ENCODE measurements around the gene VAT1L. TPM values are rescaled to one million over a fixed set of nuclear protein-coding genes. Genes with fewer than 3 reads are reported as not detected.

The VAT1L gene
- total and polyA plus RNA-seq, 2 experiments from 2014 or later = 6.2 TPM

GRCh38 chr16:77890075-77890474 is 101.7 kb downstream of the VAT1L start:
- Histone ChIP-seq H3K4me1 (ENCODE audit: insufficient read depth) (no peaks in the 10 kb centered on the region), H4K20me1 (ENCODE audit: insufficient read depth) (no peaks in the 10 kb centered on the region), H3K9ac (no peak overlapping the region), H3K36me3 (ENCODE audit: low read depth) (no peaks in the 10 kb centered on the region), H3K4me2 (ENCODE audit: unreplicated experiment) (no peak overlapping the region), H2AFZ (no peak overlapping the region), H3K4me3 (no peak overlapping the region), H3F3A (ENCODE audit: insufficient read depth) (no peaks in the 10 kb centered on the region), H3K9me2 (ENCODE audit: insufficient read depth) (no peaks in the 10 kb centered on the region), H3K9me3 (ENCODE audit: low read depth) (no peaks in the 10 kb centered on the region), H3K27me3 (replicated peaks; ENCODE audit: insufficient read depth) (no peaks in the 10 kb centered on the region), H3K79me2 (ENCODE audit: insufficient read depth) (no peaks in the 10 kb centered on the region), H3K27ac (no peak overlapping the region)
- no peak for DNase-seq
- TF ChIP-seq EZH2phosphoT487 (IDR thresholded peaks at IDR 0.05; ENCODE audit: insufficient read depth, low read depth) (no peak), EZH2 (IDR thresholded peaks at IDR 0.05; ENCODE audit: insufficient read depth, poor library complexity, severe bottlenecking) (no peak)
- in situ Hi-C loops (cut with MboI) = no loop called here

DNA sequence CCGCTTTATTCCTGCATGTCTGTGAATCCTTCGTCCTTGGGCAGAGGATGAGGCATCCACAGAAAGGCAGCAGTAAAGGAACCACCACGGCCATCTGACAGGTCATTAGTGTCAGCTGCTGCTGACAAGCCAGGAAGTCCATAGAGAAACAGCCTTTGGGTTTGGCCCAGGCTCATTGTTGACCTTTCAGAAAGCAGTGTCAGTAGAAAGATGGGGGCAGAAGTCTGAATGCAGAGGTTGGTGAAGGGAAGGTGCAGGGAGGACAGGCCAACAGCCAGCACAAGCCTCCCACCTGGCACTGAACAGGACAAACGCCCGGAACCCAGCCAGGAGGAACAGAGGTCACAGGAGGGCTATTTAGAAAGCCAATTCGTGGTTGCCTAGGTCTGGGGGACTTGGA is 105.8 kb downstream of the VAT1L start:
- TF ChIP-seq EZH2phosphoT487 (IDR thresholded peaks at IDR 0.05; ENCODE audit: insufficient read depth, low read depth) (no peak), EZH2 (IDR thresholded peaks at IDR 0.05; ENCODE audit: insufficient read depth, poor library complexity, severe bottlenecking) (no peak)
- no peak overlapping the region for H3K4me2 ChIP-seq (ENCODE audit: unreplicated experiment)
- no peak overlapping the region for H3K4me3 ChIP-seq
- in situ Hi-C loops (cut with MboI) = no loop called here
- H3K9me3 ChIP-seq (ENCODE audit: low read depth) = no peaks in the 10 kb centered on the region
- H3K36me3 ChIP-seq (ENCODE audit: low read depth) = no peaks in the 10 kb centered on the region
- H3K27ac ChIP-seq = no peak overlapping the region
- no peaks in the 10 kb centered on the region for H3K27me3 ChIP-seq (replicated peaks; ENCODE audit: insufficient read depth)
- no peak overlapping the region for H3K9ac ChIP-seq
- no peak overlapping the region for H2AFZ ChIP-seq
- no peaks in the 10 kb centered on the region for H3K79me2 ChIP-seq (ENCODE audit: insufficient read depth)
- no peak for DNase-seq
- peaks cover 11% of the 10 kb centered on the region; the same call in 1 of the 2 replicates for H3K4me1 ChIP-seq (ENCODE audit: insufficient read depth)
- H3F3A ChIP-seq (ENCODE audit: insufficient read depth) = peaks cover 11% of the 10 kb centered on the region; the same call in 1 of the 2 replicates
- H3K9me2 ChIP-seq (ENCODE audit: insufficient read depth) = no peaks in the 10 kb centered on the region
- 55 to 63% methylated on average over 6 of the region's 6 CpGs for WGBS, 2 experiments (ENCODE audit: low coverage in 1 of 2, low lambda C conversion rate in 2 of 2, missing lambda C conversion rate in 2 of 2)
- H4K20me1 ChIP-seq (ENCODE audit: insufficient read depth) = no peaks in the 10 kb centered on the region

DNA sequence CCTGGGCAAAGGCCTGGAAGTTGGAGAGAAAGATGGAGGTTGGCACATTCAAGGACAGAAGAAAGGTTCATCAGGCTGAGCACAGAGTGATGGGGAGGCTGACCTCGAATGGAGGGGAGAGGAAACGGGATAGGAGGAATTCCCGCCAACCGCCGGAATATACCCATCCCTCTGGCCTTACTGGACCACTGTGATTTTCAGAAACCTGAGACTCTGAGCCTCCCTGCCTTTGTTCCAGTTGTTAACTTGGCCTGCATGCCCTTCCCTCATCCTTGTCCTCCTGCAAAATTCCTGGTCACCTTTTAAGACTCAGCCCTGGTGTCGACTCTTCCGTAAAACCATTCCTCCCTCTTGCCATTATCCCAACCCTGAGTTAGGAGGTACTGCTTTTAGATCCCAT is 107.6 kb downstream of the VAT1L start:
- Histone ChIP-seq H3K4me2 (ENCODE audit: unreplicated experiment) (no peak overlapping the region), H3K27ac (no peak overlapping the region)
- WGBS, 2 experiments (ENCODE audit: low coverage in 1 of 2, low lambda C conversion rate in 2 of 2, missing lambda C conversion rate in 2 of 2) = 76 to 81% methylated on average over 7 of the region's 7 CpGs

DNA sequence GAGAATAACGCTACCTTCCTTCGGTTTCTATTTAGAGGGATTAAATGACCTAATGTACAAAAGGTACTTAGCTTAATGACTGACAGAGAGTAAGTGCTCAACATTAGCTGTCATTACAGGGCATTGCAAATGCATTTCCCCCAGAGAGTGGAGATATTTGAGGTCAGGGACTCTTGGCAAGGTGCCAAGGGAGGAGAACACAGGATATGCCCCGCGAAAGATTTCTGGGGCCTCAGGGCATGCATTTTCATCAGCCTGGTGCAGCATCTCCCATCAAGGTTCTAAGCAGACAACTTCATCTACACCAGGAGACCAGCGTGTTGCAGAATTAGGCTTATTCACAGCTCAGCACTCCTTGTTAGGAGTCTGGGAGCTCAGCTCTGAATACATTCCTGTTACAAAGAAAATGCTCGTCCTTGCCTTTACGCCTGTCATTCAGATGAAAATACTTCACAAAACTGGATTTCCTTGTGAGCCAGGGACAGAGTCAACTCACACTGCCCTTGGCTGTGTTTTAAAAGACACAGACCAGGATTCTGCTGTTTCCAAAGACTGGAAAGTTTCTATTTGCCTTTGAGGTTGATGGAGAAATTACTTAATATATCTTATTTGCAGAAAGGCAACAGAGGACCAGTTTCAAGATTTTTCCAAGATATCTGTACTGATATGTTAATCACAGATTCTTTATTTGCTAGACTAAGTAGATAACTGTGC is 108.2 kb downstream of the VAT1L start:
- no peak overlapping the region for H3K4me2 ChIP-seq (ENCODE audit: unreplicated experiment)
- no peak overlapping the region for H3K9ac ChIP-seq
- no peaks in the 10 kb centered on the region for H3K9me3 ChIP-seq (ENCODE audit: low read depth)
- H3K27me3 ChIP-seq (replicated peaks; ENCODE audit: insufficient read depth) = no peaks in the 10 kb centered on the region
- H3F3A ChIP-seq (ENCODE audit: insufficient read depth) = peaks cover 13% of the 10 kb centered on the region; the same call in 1 of the 2 replicates
- no peak overlapping the region for H3K27ac ChIP-seq
- in situ Hi-C loops (cut with MboI) = no loop called here
- H3K4me3 ChIP-seq = no peak overlapping the region
- 58 to 61% methylated on average over 7 of the region's 7 CpGs for WGBS, 2 experiments (ENCODE audit: low coverage in 1 of 2, low lambda C conversion rate in 2 of 2, missing lambda C conversion rate in 2 of 2)
- TF ChIP-seq EZH2phosphoT487 (IDR thresholded peaks at IDR 0.05; ENCODE audit: insufficient read depth, low read depth) (no peak), EZH2 (IDR thresholded peaks at IDR 0.05; ENCODE audit: insufficient read depth, poor library complexity, severe bottlenecking) (no peak)
- no peak overlapping the region for H2AFZ ChIP-seq
- no peaks in the 10 kb centered on the region for H3K36me3 ChIP-seq (ENCODE audit: low read depth)
- no peaks in the 10 kb centered on the region for H4K20me1 ChIP-seq (ENCODE audit: insufficient read depth)
- H3K9me2 ChIP-seq (ENCODE audit: insufficient read depth) = no peaks in the 10 kb centered on the region
- no peak for DNase-seq
- no peaks in the 10 kb centered on the region for H3K79me2 ChIP-seq (ENCODE audit: insufficient read depth)
- H3K4me1 ChIP-seq (ENCODE audit: insufficient read depth) = peaks cover 11% of the 10 kb centered on the region; the same call in 1 of the 2 replicates

More for the DNA sequence above, 107.6 kb downstream of the VAT1L start:
- Histone ChIP-seq H3K9me2 (ENCODE audit: insufficient read depth) (no peaks in the 10 kb centered on the region), H3K36me3 (ENCODE audit: low read depth) (no peaks in the 10 kb centered on the region), H3K4me1 (ENCODE audit: insufficient read depth) (peaks cover 11% of the 10 kb centered on the region; the same call in 1 of the 2 replicates), H3K9ac (no peak overlapping the region), H3K9me3 (ENCODE audit: low read depth) (no peaks in the 10 kb centered on the region), H3K79me2 (ENCODE audit: insufficient read depth) (no peaks in the 10 kb centered on the region), H3K27me3 (replicated peaks; ENCODE audit: insufficient read depth) (no peaks in the 10 kb centered on the region), H3K4me3 (no peak overlapping the region), H4K20me1 (ENCODE audit: insufficient read depth) (no peaks in the 10 kb centered on the region), H2AFZ (no peak overlapping the region), H3F3A (ENCODE audit: insufficient read depth) (peaks cover 13% of the 10 kb centered on the region; the same call in 1 of the 2 replicates)
- DNase-seq = no peak
- no peak for TF ChIP-seq EZH2phosphoT487 (IDR thresholded peaks at IDR 0.05; ENCODE audit: insufficient read depth, low read depth)
- no peak for TF ChIP-seq EZH2 (IDR thresholded peaks at IDR 0.05; ENCODE audit: insufficient read depth, poor library complexity, severe bottlenecking)
- in situ Hi-C loops (cut with MboI) = no loop called here
